Activated naive CD4-positive, alpha-beta T cell treated with anti-CD3 and anti-CD28 coated beads, Interleukin-2, amount 50 U/mL, for 16 hours (primary cell): ENCODE results near the gene PFKFB3.
"Not testable (repeated sequence)": the region's sequence is repeated elsewhere in the genome, so short reads cannot be mapped to it uniquely, and the experiment has no call there.

ENCODE experiments used
- DNase-seq: peaks from one replicate; pipeline ENCODE4 v3.0.0-alpha.2; 2020

PFKFB3 gene

GRCh38 chr10:6203331-6204062 is 765 bp downstream of the PFKFB3 start:
- peak; percentile 62 for DNase-seq

DNA sequence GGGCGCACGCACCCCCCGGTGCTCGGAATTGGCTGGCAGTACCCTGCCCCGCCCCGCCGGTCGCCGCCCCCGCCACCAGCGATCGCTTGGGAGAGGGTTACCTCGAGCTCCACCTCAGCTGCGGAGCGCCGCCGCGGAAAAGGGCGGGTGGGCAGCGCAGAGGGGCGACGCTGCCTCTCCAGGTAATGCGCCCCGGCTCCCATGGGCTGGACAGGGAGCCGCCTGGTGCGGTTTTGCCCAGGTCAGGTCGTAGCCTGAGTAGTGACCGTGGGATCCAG is 1.3 kb downstream of the PFKFB3 start:
- peak; percentile 77 for DNase-seq

DNA sequence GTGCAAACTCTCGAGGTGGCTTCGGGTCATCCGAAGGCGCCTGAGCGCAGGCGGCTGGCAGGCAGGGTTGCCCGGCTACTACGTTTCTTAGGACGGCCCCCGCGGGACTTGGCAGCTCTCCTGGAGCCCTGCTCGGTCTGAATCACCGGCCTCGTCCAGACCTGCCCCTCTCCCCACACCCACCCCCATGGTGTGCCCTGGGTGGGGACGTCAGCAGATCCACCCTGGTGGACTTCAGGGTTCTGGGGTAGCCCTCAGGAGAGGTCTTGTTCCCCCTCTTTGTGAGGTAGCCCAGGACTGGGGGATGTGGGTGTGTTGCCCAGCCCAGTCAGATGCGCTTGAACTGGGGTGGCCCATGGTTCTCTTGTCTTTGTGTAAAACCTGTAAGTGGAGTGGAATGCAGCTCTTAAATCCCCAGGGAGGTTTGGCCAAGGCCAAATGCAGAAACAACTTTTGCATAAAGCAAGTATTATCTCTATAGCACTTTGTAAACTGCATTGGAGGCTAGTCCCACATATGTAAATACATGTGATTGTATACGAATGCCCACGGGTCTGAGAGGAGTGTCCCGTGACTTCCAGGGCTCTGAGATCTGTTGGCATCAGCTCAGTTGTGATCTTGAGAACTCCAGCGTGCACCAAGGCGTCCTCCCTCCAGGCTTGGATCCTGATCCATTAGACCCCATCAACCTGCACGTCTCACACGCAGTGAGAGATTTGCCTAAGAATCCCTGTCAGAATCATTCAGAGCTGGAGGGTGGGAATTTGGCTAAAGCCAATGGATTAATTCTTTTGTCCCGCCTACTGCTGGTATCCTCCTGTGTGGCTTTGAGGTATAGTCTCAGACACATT is 1.8 kb downstream of the PFKFB3 start:
- no peak for DNase-seq

- DNase-seq: not testable (repeated sequence)
These were observed 3.8 kb downstream of the PFKFB3 start for GRCh38 chr10:6206486-6206885.

- DNase-seq: no peak
These were observed 4.9 kb downstream of the PFKFB3 start for GRCh38 chr10:6207658-6208057.

- DNase-seq: no peak
These were observed 6.1 kb downstream of the PFKFB3 start for GRCh38 chr10:6208799-6209235.

GRCh38 chr10:6211341-6211670 is 8.6 kb downstream of the PFKFB3 start:
- no peak for DNase-seq

DNA sequence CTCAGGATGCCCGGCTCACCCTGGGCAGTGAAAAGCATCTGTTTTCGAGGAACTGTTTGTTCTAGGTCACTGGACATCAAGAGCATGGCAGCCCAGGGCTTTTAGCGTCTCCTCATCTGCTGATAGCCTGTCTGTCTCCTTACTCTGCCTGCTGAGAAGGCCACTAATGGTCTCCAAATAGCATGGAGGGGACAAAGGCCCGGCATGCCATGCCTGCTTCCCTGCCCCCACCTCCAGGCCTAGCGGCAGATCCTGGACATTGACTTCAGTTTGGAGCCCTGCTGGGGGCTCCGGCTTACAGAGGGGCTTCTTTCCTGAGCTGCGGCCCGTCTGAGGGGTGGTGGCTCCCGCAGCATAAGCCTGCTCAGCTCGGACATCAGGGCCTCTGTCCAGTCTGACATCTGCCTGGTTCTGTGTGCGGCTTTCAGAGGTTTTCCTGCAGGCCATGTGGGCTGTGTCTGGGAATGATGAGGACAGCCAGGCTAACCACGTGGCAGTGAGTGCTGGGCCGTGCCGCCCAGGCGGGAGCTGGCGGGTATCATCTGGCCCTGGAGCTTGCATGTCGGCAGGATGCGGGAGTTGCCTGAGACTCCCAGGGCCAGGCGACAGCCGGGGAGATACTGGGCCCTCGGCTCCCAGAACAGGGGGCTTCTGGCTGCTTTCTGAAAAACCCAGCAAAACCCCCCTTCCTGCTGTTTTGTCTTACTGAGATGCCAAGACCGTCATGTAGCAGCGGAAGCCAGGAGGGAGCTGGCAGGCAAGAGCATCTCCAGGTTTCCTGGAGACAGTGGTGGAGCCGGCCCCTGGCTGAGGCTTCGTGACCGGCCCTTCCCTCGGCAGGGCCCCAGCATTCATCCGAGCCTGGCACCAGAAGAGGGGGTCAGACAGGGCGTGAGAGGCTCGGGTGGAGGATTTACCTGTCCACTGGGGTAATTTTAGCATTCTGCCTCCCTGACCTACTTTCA is 9.2 kb downstream of the PFKFB3 start:
- DNase-seq: no peak

GRCh38 chr10:6212806-6213205 is 10.1 kb downstream of the PFKFB3 start:
- no peak for DNase-seq

GRCh38 chr10:6213257-6213905 is 10.6 kb downstream of the PFKFB3 start:
- DNase-seq: no peak

DNA sequence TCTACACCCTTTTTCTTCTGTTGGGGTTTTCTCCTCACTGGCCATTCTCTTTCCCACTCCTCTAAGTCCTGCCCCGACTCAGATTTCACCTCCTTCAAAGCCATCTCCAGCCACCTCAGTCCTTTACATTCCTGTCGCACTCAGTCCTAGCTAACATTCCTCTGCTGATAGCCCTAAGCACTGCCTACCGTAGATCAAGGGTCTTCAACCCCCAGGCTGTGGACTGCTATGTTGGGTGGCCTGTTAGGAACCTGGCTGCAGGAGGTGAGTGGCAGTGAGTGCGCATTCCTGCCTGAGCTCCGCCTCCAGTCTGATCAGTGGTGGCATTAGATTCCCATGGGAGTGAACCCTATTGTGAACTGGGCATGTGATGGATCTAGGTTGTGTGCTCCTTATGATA is 11.2 kb downstream of the PFKFB3 start:
- no peak for DNase-seq

- no peak for DNase-seq
These were observed 11.9 kb downstream of the PFKFB3 start for GRCh38 chr10:6214612-6215011.

- no peak for DNase-seq
These were observed 12.5 kb downstream of the PFKFB3 start for GRCh38 chr10:6215241-6215640.

DNA sequence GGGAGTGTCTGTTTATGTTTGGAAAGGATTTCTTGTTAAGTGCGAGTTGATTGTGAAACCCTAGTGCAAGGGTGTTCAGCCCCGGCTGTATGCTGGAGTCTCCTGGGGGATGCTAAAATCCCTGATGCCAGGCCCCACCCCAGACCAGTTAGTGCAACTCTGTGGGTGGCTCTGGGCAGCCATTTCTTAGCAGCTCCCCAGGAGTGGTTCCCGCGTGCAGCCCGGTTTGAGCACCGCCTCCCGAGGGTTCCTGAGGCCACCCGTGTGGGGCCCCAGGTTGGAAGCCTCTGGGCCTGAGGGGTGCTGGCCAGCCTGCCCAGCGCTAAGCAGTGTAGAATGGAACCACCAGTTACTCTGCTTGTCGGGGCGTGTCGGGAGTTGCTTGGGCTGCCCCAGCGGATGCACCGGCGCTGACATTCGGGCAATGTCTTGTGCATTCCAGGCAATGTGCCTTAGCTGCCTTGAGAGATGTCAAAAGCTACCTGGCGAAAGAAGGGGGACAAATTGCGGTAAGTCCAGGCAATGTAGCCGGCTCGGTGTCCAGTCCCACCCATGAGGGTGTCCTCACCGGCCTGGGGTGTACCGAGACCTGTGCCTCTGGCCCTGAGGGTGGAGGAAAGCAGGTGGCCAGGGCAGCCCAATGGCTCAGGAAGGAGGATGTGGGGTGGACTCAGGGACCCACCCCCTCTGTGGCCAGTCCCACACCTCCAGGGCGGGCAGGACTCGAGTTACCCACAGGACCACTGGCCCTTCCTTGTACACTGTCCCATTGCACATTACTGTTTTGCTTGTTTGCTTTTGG is 13.2 kb downstream of the PFKFB3 start:
- DNase-seq: no peak

GRCh38 chr10:6216916-6217315 is 14.2 kb downstream of the PFKFB3 start:
- DNase-seq: no peak

DNA sequence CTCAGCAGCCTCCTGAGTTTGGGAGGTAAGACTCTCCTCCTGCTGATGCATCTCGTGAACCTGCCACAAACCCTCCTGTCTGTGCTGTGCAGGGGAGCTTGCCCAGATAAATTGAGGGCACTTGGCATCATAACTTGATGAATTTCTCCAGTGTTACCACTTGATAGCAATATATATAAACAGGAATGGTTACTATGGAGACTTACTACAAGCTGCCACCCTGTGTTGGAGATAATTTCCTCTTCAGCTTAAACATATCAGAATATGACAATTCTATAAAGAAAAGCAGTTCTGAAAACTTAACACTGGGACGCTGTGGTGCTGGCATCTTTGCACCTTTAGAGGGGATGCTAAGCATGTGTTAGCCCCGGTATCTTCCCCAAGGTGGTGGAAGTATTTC is 14.9 kb downstream of the PFKFB3 start:
- DNase-seq: no peak

- DNase-seq: no peak
These were observed 16.2 kb downstream of the PFKFB3 start for GRCh38 chr10:6218692-6219493.

- DNase-seq: no peak
These were observed 16.7 kb downstream of the PFKFB3 start for GRCh38 chr10:6219494-6219836.

DNA sequence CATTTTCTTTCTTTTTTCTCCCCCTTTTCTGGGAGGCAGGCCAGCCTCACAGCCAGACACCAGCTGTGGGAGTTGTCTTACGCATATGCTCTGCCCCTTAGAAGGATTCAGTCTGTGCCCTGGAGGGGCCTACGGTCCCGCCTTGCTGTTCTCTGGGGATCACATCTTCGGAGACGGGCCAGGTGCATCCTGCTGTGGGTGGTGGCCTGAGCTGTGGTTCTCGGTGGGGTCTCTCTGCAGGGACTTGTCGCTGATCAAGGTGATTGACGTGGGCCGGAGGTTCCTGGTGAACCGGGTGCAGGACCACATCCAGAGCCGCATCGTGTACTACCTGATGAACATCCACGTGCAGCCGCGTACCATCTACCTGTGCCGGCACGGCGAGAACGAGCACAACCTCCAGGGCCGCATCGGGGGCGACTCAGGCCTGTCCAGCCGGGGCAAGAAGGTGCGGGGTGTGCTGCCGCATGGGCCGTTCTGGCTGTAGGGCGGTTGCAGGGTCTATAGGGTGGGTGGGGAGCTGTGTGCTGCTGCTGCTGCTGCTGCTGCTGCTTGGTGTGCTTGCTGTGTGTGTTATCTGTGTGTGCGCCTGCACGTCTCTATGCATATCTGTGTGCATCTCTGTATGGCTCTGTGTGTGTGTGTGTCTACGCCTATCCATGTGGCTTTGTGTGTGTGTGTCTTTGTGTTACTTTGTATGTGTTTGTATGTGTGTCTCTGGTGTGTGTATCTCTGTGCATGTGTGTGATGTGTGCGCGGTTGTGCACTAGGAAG is 17.9 kb downstream of the PFKFB3 start:
- DNase-seq: no peak

DNA sequence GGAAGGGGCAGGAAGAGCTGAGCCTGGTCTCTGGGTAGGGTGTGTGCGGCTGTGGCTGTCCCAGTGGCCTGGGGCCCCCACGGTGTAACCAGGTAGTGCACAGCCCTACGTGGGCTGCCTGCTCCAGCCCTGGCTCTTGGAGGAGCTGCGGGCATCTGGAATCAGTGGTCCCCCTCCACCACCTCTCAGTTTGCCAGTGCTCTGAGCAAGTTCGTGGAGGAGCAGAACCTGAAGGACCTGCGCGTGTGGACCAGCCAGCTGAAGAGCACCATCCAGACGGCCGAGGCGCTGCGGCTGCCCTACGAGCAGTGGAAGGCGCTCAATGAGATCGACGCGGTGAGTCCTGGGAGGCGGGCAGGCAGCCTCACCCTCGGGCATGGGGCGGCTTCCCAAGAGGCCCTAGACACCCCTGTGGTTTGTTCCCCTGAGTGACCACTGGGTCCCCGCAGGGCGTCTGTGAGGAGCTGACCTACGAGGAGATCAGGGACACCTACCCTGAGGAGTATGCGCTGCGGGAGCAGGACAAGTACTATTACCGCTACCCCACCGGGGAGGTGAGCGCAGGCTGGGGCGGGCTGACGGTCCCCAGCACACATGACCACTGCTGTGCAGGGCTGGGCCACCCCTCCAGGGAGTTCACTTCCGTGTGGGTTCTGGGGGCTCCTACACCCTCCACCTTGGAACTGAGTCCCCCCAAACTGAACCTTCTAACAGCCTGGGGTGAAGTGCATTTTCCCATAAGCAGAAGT is 18.6 kb downstream of the PFKFB3 start:
- no peak for DNase-seq
